Liver (tissue), 9 donors: ENCODE measurements around the gene ENOX2. TPM values are rescaled to one million over a fixed set of nuclear protein-coding genes. Genes with fewer than 3 reads are reported as not detected.
A peak's percentile ranks its signal among the peaks of the same experiment; 100 is the strongest.
"Not testable (repeated sequence)": the region's sequence is repeated elsewhere in the genome, so short reads cannot be mapped to it uniquely, and the experiment has no call there.

Experiments
- DNase-seq: peaks from one replicate; pipeline ENCODE4 v3.0.0-alpha.2; 2017; ENCODE audit warnings: low spot score
- H3K27ac ChIP-seq, 2 donors: one replicate each; pipeline ENCODE4 v1.7.0; 2013; ENCODE audit warnings: inconsistent platforms in 2 of 2, low read length in 2 of 2, control low read depth in 1 of 2, low read depth in 1 of 2, mild to moderate bottlenecking in 1 of 2
- H3K27me3 ChIP-seq, 4 donors: one replicate each; pipeline versions ENCODE4 v1.6.1 to v1.7.0; 2013; ENCODE audit warnings: low read length in 3 of 4, inconsistent platforms in 1 of 4, mild to moderate bottlenecking in 1 of 4, moderate library complexity in 1 of 4; ENCODE audit not compliant: control insufficient read depth in 4 of 4, insufficient read depth in 4 of 4
- H3K36me3 ChIP-seq, 4 donors: one replicate each; pipeline versions ENCODE4 v1.6.1 to v1.7.0; 2013; ENCODE audit warnings: low read length in 3 of 4, mild to moderate bottlenecking in 3 of 4, low read depth in 1 of 4, moderate library complexity in 1 of 4; ENCODE audit not compliant: control insufficient read depth in 4 of 4, insufficient read depth in 3 of 4
- H3K4me1 ChIP-seq, 4 donors: one replicate each; pipeline versions ENCODE4 v1.6.1 to v1.7.0; 2013; ENCODE audit warnings: low read length in 3 of 4, mild to moderate bottlenecking in 3 of 4, moderate library complexity in 1 of 4; ENCODE audit not compliant: control insufficient read depth in 4 of 4, insufficient read depth in 4 of 4
- H3K4me3 ChIP-seq, 3 donors: one replicate each; pipeline versions ENCODE4 v1.6.1 to v1.7.0; 2013; ENCODE audit warnings: low read length in 3 of 3, control low read depth in 1 of 3, low read depth in 1 of 3, mild to moderate bottlenecking in 1 of 3
- H3K9ac ChIP-seq, 2 donors: one replicate each; pipeline ENCODE4 v1.7.0; 2013; ENCODE audit warnings: low read length in 2 of 2, mild to moderate bottlenecking in 2 of 2, moderate library complexity in 2 of 2, control low read depth in 1 of 2, low read depth in 1 of 2
- H3K9me3 ChIP-seq, 4 donors: one replicate each; pipeline versions ENCODE4 v1.6.1 to v1.7.0; 2013; ENCODE audit warnings: low read length in 3 of 4; ENCODE audit not compliant: control insufficient read depth in 4 of 4
- EGR1 ChIP-seq, 2 donors: IDR thresholded peaks; 2 replicates each; pipeline ENCODE4 v1.6.1; 2016 to 2018; ENCODE audit warnings: antibody characterized with exemption in 2 of 2, low read depth in 2 of 2
- FOXA1 ChIP-seq: IDR thresholded peaks from 2 replicates; pipeline ENCODE4 v1.6.1; 2016; ENCODE audit warnings: antibody characterized with exemption
- FOXA2 ChIP-seq: IDR thresholded peaks from 2 replicates; pipeline ENCODE4 v1.6.1; 2016; ENCODE audit warnings: antibody characterized with exemption
- GABPA ChIP-seq, 2 donors: IDR thresholded peaks in 1 of 2; conservative IDR thresholded peaks in 1 of 2; 2 replicates each; pipeline ENCODE4 v1.6.1; 2016; ENCODE audit warnings: antibody characterized with exemption in 2 of 2, mild to moderate bottlenecking in 1 of 2, moderate library complexity in 1 of 2
- HNF4A ChIP-seq, 2 donors: conservative IDR thresholded peaks; 2 replicates each; pipeline ENCODE4 v1.6.1; 2016; ENCODE audit warnings: antibody characterized with exemption in 2 of 2, mild to moderate bottlenecking in 2 of 2
- JUND ChIP-seq, 2 donors: IDR thresholded peaks; 2 replicates each; pipeline ENCODE4 v1.6.1; 2016; ENCODE audit warnings: antibody characterized with exemption in 2 of 2
- MAX ChIP-seq: IDR thresholded peaks from 2 replicates; pipeline ENCODE4 v1.6.1; 2016; ENCODE audit warnings: antibody characterized with exemption
- RAD21 ChIP-seq, 2 donors: IDR thresholded peaks; 2 replicates each; pipeline ENCODE4 v1.6.1; 2016; ENCODE audit warnings: antibody characterized with exemption in 2 of 2, mild to moderate bottlenecking in 2 of 2
- REST ChIP-seq: IDR thresholded peaks from 2 replicates; pipeline ENCODE4 v1.6.1; 2016; ENCODE audit warnings: antibody characterized with exemption, mild to moderate bottlenecking
- RXRA ChIP-seq, 2 donors: IDR thresholded peaks; 2 replicates each; pipeline ENCODE4 v1.6.1; 2017 to 2018; ENCODE audit warnings: antibody characterized with exemption in 2 of 2, mild to moderate bottlenecking in 1 of 2
- SP1 ChIP-seq: IDR thresholded peaks from 2 replicates; pipeline ENCODE4 v1.6.1; 2018; ENCODE audit warnings: antibody characterized with exemption, mild to moderate bottlenecking
- TAF1 ChIP-seq: conservative IDR thresholded peaks from 2 replicates; pipeline ENCODE4 v1.6.1; 2016; ENCODE audit warnings: antibody characterized with exemption, mild to moderate bottlenecking
- YY1 ChIP-seq: IDR thresholded peaks from 2 replicates; pipeline ENCODE4 v1.6.1; 2016; ENCODE audit warnings: antibody characterized with exemption, mild to moderate bottlenecking
- WGBS: extraction: QIAGEN DNeasy Blood & Tissue Kit; methylation state at CpG from one replicate; pipeline ENCODE4 v1.1.7; 2013; 5-methylcytosine and 5-hydroxymethylcytosine counted together
- polyA plus RNA-seq, 2 donors: library from polyadenylated mRNA; stranded (reverse) in 1 of 2; unstranded in 1 of 2; fragments of 200-250 nt in 1 of 2; fragments of >200 nt in 1 of 2; fragmentation: Nextera tagmentation in 1 of 2; extraction: Ambion mirVana in 1 of 2; gene quantifications; one replicate each; pipeline versions ENCODE4 v1.2.1 to v1.2.3, GENCODE V29; 2013 to 2015
- total RNA-seq, 2 donors: library from RNA; depleted of rRNA; stranded (reverse); fragments of >200 nt; gene quantifications; one replicate each; pipeline ENCODE4 v1.2.3, GENCODE V29; 2014
- TF ChIP-seq, protein P1 (sequence below): IDR thresholded peaks from 2 replicates; pipeline ENCODE4 v1.6.1; 2016; ENCODE audit warnings: antibody characterized with exemption
- TF ChIP-seq, protein P2 (sequence below): fragments of 150-350 bp; IDR thresholded peaks from 2 replicates; pipeline ENCODE4 v1.5.1; 2017; ENCODE audit warnings: improper control_type of control experiment, low read depth, low read length; ENCODE audit not compliant: missing input control
- donor health status: healthy.
- donor health status: healthy.
- donor health status: healthy.
- donor health status: healthy.
- donor health status: healthy.

ENOX2 gene
- total and polyA plus RNA-seq, 4 donors: 5.0 to 11.5 (median 6.5) TPM

DNA sequence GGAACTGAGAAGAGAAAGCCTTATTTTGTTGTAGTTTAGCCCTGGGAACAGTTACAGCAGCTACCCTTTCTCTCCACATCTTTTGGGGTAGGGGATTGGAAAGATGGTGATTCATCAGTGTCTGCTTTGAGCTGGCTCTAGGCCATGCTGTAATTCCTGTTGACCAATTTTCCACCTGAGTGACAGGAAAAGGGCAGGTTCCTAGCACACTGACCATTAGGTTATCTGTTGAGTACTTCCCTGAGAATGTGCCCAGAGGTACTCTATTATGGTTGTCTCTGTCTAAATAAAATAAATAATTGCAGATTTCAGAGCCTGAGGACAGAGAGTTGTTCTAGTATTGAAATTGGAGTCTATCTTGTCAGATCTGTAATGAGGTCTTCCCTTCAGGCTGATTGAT is 109.0 kb downstream of the ENOX2 start:
- TF ChIP-seq HNF4A (conservative IDR thresholded peaks at IDR 0.05) (peak in 1 of 2 donors; percentile 18), REST (no peak), SP1 (no peak), RXRA (IDR thresholded peaks at IDR 0.05) (peak in 1 of 2 donors; percentile 19), EGR1 (IDR thresholded peaks at IDR 0.05; ENCODE audit: low read depth in 2 of 2) (no peak), MAX (no peak), FOXA2 (no peak), RAD21 (IDR thresholded peaks at IDR 0.05) (no peak), FOXA1 (no peak), TAF1 (no peak), GABPA (IDR thresholded peaks at IDR 0.05 in 1 of 2, conservative IDR thresholded peaks at IDR 0.05 in 1 of 2) (no peak), YY1 (no peak), JUND (IDR thresholded peaks at IDR 0.05) (no peak)
- TF ChIP-seq, protein P1, sequence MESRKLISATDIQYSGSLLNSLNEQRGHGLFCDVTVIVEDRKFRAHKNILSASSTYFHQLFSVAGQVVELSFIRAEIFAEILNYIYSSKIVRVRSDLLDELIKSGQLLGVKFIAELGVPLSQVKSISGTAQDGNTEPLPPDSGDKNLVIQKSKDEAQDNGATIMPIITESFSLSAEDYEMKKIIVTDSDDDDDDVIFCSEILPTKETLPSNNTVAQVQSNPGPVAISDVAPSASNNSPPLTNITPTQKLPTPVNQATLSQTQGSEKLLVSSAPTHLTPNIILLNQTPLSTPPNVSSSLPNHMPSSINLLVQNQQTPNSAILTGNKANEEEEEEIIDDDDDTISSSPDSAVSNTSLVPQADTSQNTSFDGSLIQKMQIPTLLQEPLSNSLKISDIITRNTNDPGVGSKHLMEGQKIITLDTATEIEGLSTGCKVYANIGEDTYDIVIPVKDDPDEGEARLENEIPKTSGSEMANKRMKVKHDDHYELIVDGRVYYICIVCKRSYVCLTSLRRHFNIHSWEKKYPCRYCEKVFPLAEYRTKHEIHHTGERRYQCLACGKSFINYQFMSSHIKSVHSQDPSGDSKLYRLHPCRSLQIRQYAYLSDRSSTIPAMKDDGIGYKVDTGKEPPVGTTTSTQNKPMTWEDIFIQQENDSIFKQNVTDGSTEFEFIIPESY: no peak
- TF ChIP-seq, protein P2, sequence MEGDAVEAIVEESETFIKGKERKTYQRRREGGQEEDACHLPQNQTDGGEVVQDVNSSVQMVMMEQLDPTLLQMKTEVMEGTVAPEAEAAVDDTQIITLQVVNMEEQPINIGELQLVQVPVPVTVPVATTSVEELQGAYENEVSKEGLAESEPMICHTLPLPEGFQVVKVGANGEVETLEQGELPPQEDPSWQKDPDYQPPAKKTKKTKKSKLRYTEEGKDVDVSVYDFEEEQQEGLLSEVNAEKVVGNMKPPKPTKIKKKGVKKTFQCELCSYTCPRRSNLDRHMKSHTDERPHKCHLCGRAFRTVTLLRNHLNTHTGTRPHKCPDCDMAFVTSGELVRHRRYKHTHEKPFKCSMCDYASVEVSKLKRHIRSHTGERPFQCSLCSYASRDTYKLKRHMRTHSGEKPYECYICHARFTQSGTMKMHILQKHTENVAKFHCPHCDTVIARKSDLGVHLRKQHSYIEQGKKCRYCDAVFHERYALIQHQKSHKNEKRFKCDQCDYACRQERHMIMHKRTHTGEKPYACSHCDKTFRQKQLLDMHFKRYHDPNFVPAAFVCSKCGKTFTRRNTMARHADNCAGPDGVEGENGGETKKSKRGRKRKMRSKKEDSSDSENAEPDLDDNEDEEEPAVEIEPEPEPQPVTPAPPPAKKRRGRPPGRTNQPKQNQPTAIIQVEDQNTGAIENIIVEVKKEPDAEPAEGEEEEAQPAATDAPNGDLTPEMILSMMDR: no peak
- Histone ChIP-seq H3K9ac (no peak overlapping the region), H3K9me3 (no peaks in the 10 kb centered on the region), H3K27ac (no peak overlapping the region), H3K4me1 (peaks cover 0 to 3% (median 1%) of the 10 kb centered on the region in 4 donors), H3K27me3 (no peaks in the 10 kb centered on the region), H3K36me3 (no peaks in the 10 kb centered on the region), H3K4me3 (no peak overlapping the region)
- no peak for DNase-seq

- not testable (repeated sequence) for H3K9me3 ChIP-seq, DNase-seq, H3K36me3 ChIP-seq, H3K27ac ChIP-seq, H3K9ac ChIP-seq, H3K4me1 ChIP-seq, H3K4me3 ChIP-seq, H3K27me3 ChIP-seq
- 100% methylated on average over 2 of the region's 2 CpGs for WGBS
Observed at GRCh38 chrX:130791870-130792269, 111.1 kb downstream of the ENOX2 start.
